Fibroblast of lung (primary cell): ENCODE results near the gene CDA. TPM values are rescaled to one million over a fixed set of nuclear protein-coding genes. Genes with fewer than 3 reads are reported as not detected.

Experiments used
- DNase-seq, 2 donors: peaks; one replicate each; pipeline versions ENCODE4 v3.0.0 to v3.0.0-alpha.2; 2010; ENCODE audit warnings: low read depth in 2 of 2
- H2AFZ ChIP-seq: 2 replicates; pipeline ENCODE4 v1.5.1; 2012; ENCODE audit warnings: low read length, control low read depth, inconsistent platforms
- H3K27ac ChIP-seq: 2 replicates; pipeline ENCODE4 v1.5.1; 2011; ENCODE audit warnings: low read length, control low read depth; ENCODE audit not compliant: insufficient read depth
- H3K27me3 ChIP-seq: 2 replicates; pipeline ENCODE4 v1.5.1; 2011; ENCODE audit warnings: mild to moderate bottlenecking, low read length; ENCODE audit not compliant: control insufficient read depth, insufficient read depth
- H3K36me3 ChIP-seq: 2 replicates; pipeline ENCODE4 v1.5.1; 2011; ENCODE audit warnings: low read length; ENCODE audit not compliant: control insufficient read depth, insufficient read depth
- H3K4me1 ChIP-seq: 2 replicates; pipeline ENCODE4 v1.5.1; 2011; ENCODE audit warnings: low read length; ENCODE audit not compliant: control insufficient read depth, insufficient read depth; ENCODE audit errors: extremely low read depth
- H3K4me2 ChIP-seq: 2 replicates; pipeline ENCODE4 v1.5.1; 2011; ENCODE audit warnings: low read length, control low read depth; ENCODE audit not compliant: insufficient read depth; ENCODE audit errors: extremely low read depth
- H3K4me3 ChIP-seq, 4 experiments: fragments of 200-600 bp in 1 of 4; sonication (generic) in 1 of 4; replicated peaks in 1 of 4; 2 replicates each; pipeline ENCODE4 v1.5.1; 2011 to 2016; ENCODE audit warnings: low read length in 4 of 4, low read depth in 3 of 4, mild to moderate bottlenecking in 3 of 4, control low read depth in 2 of 4, inconsistent platforms in 1 of 4, mixed read lengths in 1 of 4; ENCODE audit not compliant: insufficient read depth in 1 of 4; ENCODE audit errors: control extremely low read depth in 1 of 4
- H3K79me2 ChIP-seq: 2 replicates; pipeline ENCODE4 v1.5.1; 2012; ENCODE audit warnings: mild to moderate bottlenecking, low read length, inconsistent platforms; ENCODE audit not compliant: control insufficient read depth, insufficient read depth
- H3K9ac ChIP-seq: 2 replicates; pipeline ENCODE4 v1.5.1; 2011; ENCODE audit warnings: mild to moderate bottlenecking, low read length, control low read depth; ENCODE audit not compliant: insufficient read depth
- H3K9me3 ChIP-seq: 2 replicates; pipeline ENCODE4 v1.5.1; 2012; ENCODE audit warnings: low read depth, low read length; ENCODE audit not compliant: control insufficient read depth, insufficient read depth
- H4K20me1 ChIP-seq: 2 replicates; pipeline ENCODE4 v1.5.1; 2011; ENCODE audit warnings: low read length; ENCODE audit not compliant: control insufficient read depth, insufficient read depth; ENCODE audit errors: extremely low read depth
- CTCF ChIP-seq, 2 donors: IDR thresholded peaks in 1 of 2; conservative IDR thresholded peaks in 1 of 2; 1 replicate in 1 of 2; 2 replicates in 1 of 2; pipeline ENCODE4 v1.5.1; 2011 to 2012; ENCODE audit warnings: low read length in 2 of 2, control low read depth in 1 of 2, inconsistent platforms in 1 of 2, low read depth in 1 of 2, mild to moderate bottlenecking in 1 of 2
- EZH2 ChIP-seq: IDR thresholded peaks from 2 replicates; pipeline ENCODE4 v1.5.1; 2012; ENCODE audit warnings: low read length, control low read depth, mild to moderate bottlenecking; ENCODE audit errors: missing control alignments
- polyA plus RNA-seq, 2 donors: library from polyadenylated mRNA; depleted of rRNA in 1 of 2; stranded (reverse) in 1 of 2; unstranded in 1 of 2; fragments of >200 nt; gene quantifications; 2 replicates each; pipeline ENCODE4 v1.2.1, GENCODE V29; 2011 to 2012; ENCODE audit warnings: missing spikeins in 1 of 2
- total RNA-seq: library from RNA; depleted of rRNA; stranded (reverse); fragments of >200 nt; gene quantifications from 2 replicates; pipeline ENCODE4 v1.2.1, GENCODE V29; 2014

Gene CDA
- total and polyA plus RNA-seq, 2 donors (not counting 1 experiment from before 2014, with no cell fraction given): 0.50 to 4.2 TPM

GRCh38 chr1:20619999-20620398 is 31.1 kb downstream of the CDA start:
- no peaks in the 10 kb centered on the region for H3K36me3 ChIP-seq
- H3K79me2 ChIP-seq: no peaks in the 10 kb centered on the region
- no peaks in the 10 kb centered on the region for H3K4me1 ChIP-seq
- H3K4me3 ChIP-seq: no peak overlapping the region
- no peak for DNase-seq
- H3K27me3 ChIP-seq: no peaks in the 10 kb centered on the region
- no peaks in the 10 kb centered on the region for H3K9me3 ChIP-seq
- no peak overlapping the region for H3K27ac ChIP-seq
- TF ChIP-seq EZH2 (no peak), CTCF (conservative IDR thresholded peaks at IDR 0.05 in 1 of 2, IDR thresholded peaks at IDR 0.05 in 1 of 2; ENCODE audit: low read depth in 1 of 2, low read length in 2 of 2) (no peak)
- H3K9ac ChIP-seq: no peak overlapping the region
- no peaks in the 10 kb centered on the region for H4K20me1 ChIP-seq
- H3K4me2 ChIP-seq: no peak overlapping the region
- no peak overlapping the region for H2AFZ ChIP-seq

- Histone ChIP-seq H3K4me3 (no peak overlapping the region), H3K9ac (no peak overlapping the region), H3K4me2 (no peak overlapping the region), H3K79me2 (no peaks in the 10 kb centered on the region), H2AFZ (no peak overlapping the region), H3K36me3 (no peaks in the 10 kb centered on the region), H3K4me1 (no peaks in the 10 kb centered on the region), H3K9me3 (no peaks in the 10 kb centered on the region), H3K27ac (no peak overlapping the region), H3K27me3 (no peaks in the 10 kb centered on the region), H4K20me1 (no peaks in the 10 kb centered on the region)
- no peak for DNase-seq
- TF ChIP-seq EZH2: no peak
- TF ChIP-seq CTCF (conservative IDR thresholded peaks at IDR 0.05 in 1 of 2, IDR thresholded peaks at IDR 0.05 in 1 of 2; ENCODE audit: low read depth in 1 of 2, low read length in 2 of 2): no peak
Observed at GRCh38 chr1:20621012-20621411, 32.1 kb downstream of the CDA start.

GRCh38 chr1:20624709-20625108 is 35.8 kb downstream of the CDA start:
- no peak overlapping the region for H2AFZ ChIP-seq
- no peaks in the 10 kb centered on the region for H3K4me1 ChIP-seq
- no peaks in the 10 kb centered on the region for H3K79me2 ChIP-seq
- H3K27ac ChIP-seq: no peak overlapping the region
- no peak overlapping the region for H3K4me2 ChIP-seq
- H3K4me3 ChIP-seq: no peak overlapping the region
- no peak overlapping the region for H3K9ac ChIP-seq
- H3K9me3 ChIP-seq: no peaks in the 10 kb centered on the region
- H3K27me3 ChIP-seq: no peaks in the 10 kb centered on the region
- no peaks in the 10 kb centered on the region for H3K36me3 ChIP-seq
- H4K20me1 ChIP-seq: no peaks in the 10 kb centered on the region
- no peak for DNase-seq
- TF ChIP-seq CTCF (conservative IDR thresholded peaks at IDR 0.05 in 1 of 2, IDR thresholded peaks at IDR 0.05 in 1 of 2; ENCODE audit: low read depth in 1 of 2, low read length in 2 of 2): no peak
